PC-9 (cell line): ENCODE results near the gene MAPKAP1. TPM values are rescaled to one million over a fixed set of nuclear protein-coding genes. Genes with fewer than 3 reads are reported as not detected.

Source experiments
- BruUV-seq: library from RNA; stranded (reverse); fragments of 400-500 nt; replicated peaks from 2 replicates; lab custom pipeline; 2021; lab: Mats Ljungman, UMichigan
- CTCF ChIA-PET: fragments of 300-600 bp; sonication (Branson Sonifier 250); formaldehyde crosslinking; loops from one replicate; lab custom pipeline; 2022; ENCODE audit warnings: antibody characterized with exemption; lab: Charles Lee
- POLR2A ChIA-PET: fragments of 300-600 bp; sonication (Branson Sonifier 250); formaldehyde crosslinking; loops from one replicate; lab custom pipeline; 2022; ENCODE audit warnings: antibody characterized with exemption; ENCODE audit not compliant: unreplicated experiment; lab: Charles Lee
- DNase-seq, 2 experiments: peaks; one replicate each; pipeline versions ENCODE4 v3.0.0 to v3.0.0-alpha.2; 2015 to 2022; ENCODE audit warnings: mixed read lengths in 1 of 2
- H2AFZ ChIP-seq: fragments of 200-600 bp; sonication (generic); 2 replicates; pipeline ENCODE4 v1.8.1; 2017; ENCODE audit warnings: antibody characterized with exemption
- H3F3A ChIP-seq: fragments of 200-600 bp; sonication (generic); 2 replicates; pipeline ENCODE4 v1.8.1; 2017; ENCODE audit warnings: antibody characterized with exemption, mild to moderate bottlenecking, low read depth; ENCODE audit not compliant: insufficient read depth
- H3K27ac ChIP-seq: fragments of 200-600 bp; sonication (generic); 2 replicates; pipeline ENCODE4 v1.6.1; 2016; ENCODE audit warnings: mixed run types
- H3K27me3 ChIP-seq: fragments of 200-600 bp; sonication (generic); 2 replicates; pipeline ENCODE4 v1.6.1; 2016; ENCODE audit warnings: low read depth, mixed run types; ENCODE audit not compliant: insufficient read depth
- H3K36me3 ChIP-seq: fragments of 200-600 bp; sonication (generic); 2 replicates; pipeline ENCODE4 v1.6.1; 2016; ENCODE audit warnings: low read depth, mixed run types
- H3K4me1 ChIP-seq: fragments of 200-600 bp; sonication (generic); replicated peaks from 2 replicates; pipeline ENCODE4 v1.6.1; 2016; ENCODE audit warnings: mixed run types; ENCODE audit not compliant: insufficient read depth
- H3K4me2 ChIP-seq: fragments of 200-600 bp; sonication (generic); 2 replicates; pipeline ENCODE4 v1.6.1; 2017; ENCODE audit warnings: mixed run types
- H3K4me3 ChIP-seq: fragments of 200-600 bp; sonication (generic); 2 replicates; pipeline ENCODE4 v1.6.1; 2016; ENCODE audit warnings: mixed run types
- H3K79me2 ChIP-seq: fragments of 200-600 bp; sonication (generic); 2 replicates; pipeline ENCODE4 v1.6.1; 2017; ENCODE audit warnings: low read depth, mixed run types
- H3K9me2 ChIP-seq: fragments of 200-600 bp; sonication (generic); 2 replicates; pipeline ENCODE4 v1.8.1; 2017; ENCODE audit warnings: mild to moderate bottlenecking; ENCODE audit not compliant: insufficient read depth
- H3K9me3 ChIP-seq: fragments of 200-600 bp; sonication (generic); 2 replicates; pipeline ENCODE4 v1.8.1; 2016; ENCODE audit warnings: low read depth; ENCODE audit not compliant: insufficient read depth
- H4K20me1 ChIP-seq: fragments of 200-600 bp; sonication (generic); 2 replicates; pipeline ENCODE4 v1.8.1; 2017; ENCODE audit not compliant: insufficient read depth
- EZH2 ChIP-seq: fragments of 200-600 bp; sonication (generic); IDR thresholded peaks from 2 replicates; pipeline ENCODE4 v1.8.0; 2017; ENCODE audit warnings: antibody characterized with exemption, low read depth
- intact Hi-C: fragments of 100-400 bp; cut with micrococcal nuclease; formaldehyde crosslinking; loops from one replicate; pipeline ENCODE4 v1.10.0; 2022; ENCODE audit not compliant: unreplicated experiment
- total RNA-seq: library from RNA; stranded (reverse); gene quantifications from 2 replicates; pipeline ENCODE4 v1.2.3, GENCODE V29; 2021
- TF ChIP-seq, protein P1 (sequence below): fragments of 200-600 bp; sonication (generic); conservative IDR thresholded peaks from 2 replicates; pipeline ENCODE4 v1.6.1; 2017; ENCODE audit warnings: mixed run types, antibody characterized with exemption, mild to moderate bottlenecking, moderate library complexity

MAPKAP1 gene
- total RNA-seq, 1 experiment from 2014 or later, result 115 TPM

DNA sequence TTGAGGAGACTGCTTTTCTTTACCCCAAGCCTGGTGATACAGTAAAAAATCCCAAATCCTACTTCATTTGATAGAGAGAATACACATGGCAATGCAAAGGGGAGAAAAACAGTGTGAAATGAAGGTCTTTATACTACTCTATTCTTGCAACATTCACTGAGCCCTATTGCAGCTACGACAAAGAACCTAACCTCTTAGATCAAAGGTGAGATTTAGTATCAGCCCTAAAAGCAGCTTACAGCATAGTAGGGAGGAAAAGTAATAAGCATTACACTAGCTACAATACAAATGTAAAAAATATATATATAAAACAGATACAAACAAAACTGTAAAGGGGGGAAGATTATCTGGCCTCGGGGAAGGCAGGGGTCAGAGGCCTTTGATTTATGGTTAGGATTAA, 147.1 kb downstream of the MAPKAP1 start:
- Histone ChIP-seq H3K36me3 (no peaks in the 10 kb centered on the region), H3K4me2 (no peak overlapping the region), H3K4me3 (no peak overlapping the region), H3K27me3 (no peaks in the 10 kb centered on the region), H3F3A (no peaks in the 10 kb centered on the region), H3K9me2 (no peaks in the 10 kb centered on the region), H3K9me3 (no peaks in the 10 kb centered on the region), H3K79me2 (no peaks in the 10 kb centered on the region), H3K27ac (no peak overlapping the region), H2AFZ (no peak overlapping the region), H4K20me1 (no peaks in the 10 kb centered on the region), H3K4me1 (no peaks in the 10 kb centered on the region)
- no peak for TF ChIP-seq EZH2
- TF ChIP-seq, protein P1, sequence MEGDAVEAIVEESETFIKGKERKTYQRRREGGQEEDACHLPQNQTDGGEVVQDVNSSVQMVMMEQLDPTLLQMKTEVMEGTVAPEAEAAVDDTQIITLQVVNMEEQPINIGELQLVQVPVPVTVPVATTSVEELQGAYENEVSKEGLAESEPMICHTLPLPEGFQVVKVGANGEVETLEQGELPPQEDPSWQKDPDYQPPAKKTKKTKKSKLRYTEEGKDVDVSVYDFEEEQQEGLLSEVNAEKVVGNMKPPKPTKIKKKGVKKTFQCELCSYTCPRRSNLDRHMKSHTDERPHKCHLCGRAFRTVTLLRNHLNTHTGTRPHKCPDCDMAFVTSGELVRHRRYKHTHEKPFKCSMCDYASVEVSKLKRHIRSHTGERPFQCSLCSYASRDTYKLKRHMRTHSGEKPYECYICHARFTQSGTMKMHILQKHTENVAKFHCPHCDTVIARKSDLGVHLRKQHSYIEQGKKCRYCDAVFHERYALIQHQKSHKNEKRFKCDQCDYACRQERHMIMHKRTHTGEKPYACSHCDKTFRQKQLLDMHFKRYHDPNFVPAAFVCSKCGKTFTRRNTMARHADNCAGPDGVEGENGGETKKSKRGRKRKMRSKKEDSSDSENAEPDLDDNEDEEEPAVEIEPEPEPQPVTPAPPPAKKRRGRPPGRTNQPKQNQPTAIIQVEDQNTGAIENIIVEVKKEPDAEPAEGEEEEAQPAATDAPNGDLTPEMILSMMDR, result no peak
- intact Hi-C loops, result loop anchor here (2.0 to 5.0 kb wide), 4 partner anchors 187 to 931 kb away; partner anchors contain the start of gene PBX3
- DNase-seq, result no peak
- POLR2A ChIA-PET, result no interaction called here
- BruUV-seq, result no TSS peak
- CTCF ChIA-PET, result no interaction called here

DNA sequence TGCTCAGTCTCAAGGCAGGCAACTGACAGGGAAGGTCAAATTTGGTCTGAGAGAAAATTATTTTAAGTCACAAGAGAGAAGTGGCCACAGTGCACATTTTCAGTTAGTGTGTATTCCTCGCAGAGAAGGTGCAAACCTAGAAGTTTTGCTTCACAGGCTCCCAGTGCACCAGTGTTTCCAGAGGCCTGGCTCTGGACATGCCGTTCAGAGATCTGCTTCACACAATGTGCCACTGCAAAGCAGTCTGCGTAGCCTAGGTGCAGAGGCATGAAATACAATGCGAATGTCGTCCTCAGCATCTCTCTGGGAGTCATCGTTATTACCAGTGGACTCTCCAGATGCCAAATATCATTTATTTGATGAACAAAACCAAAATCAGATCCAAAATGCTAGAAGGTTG, 147.8 kb downstream of the MAPKAP1 start:
- Histone ChIP-seq H3K79me2 (no peaks in the 10 kb centered on the region), H4K20me1 (no peaks in the 10 kb centered on the region), H3K9me2 (no peaks in the 10 kb centered on the region), H3K9me3 (no peaks in the 10 kb centered on the region), H3K27me3 (no peaks in the 10 kb centered on the region), H3K27ac (no peak overlapping the region), H3K4me1 (no peaks in the 10 kb centered on the region), H3K4me2 (no peak overlapping the region), H3F3A (no peaks in the 10 kb centered on the region), H2AFZ (no peak overlapping the region), H3K36me3 (no peaks in the 10 kb centered on the region), H3K4me3 (no peak overlapping the region)
- BruUV-seq, result no TSS peak
- TF ChIP-seq, protein P1, result no peak
- no peak for TF ChIP-seq EZH2
- CTCF ChIA-PET, result interaction anchor here (0.6 to 0.8 kb wide), 5 partner anchors 9 to 263 kb away, joined by 3 to 4 read pairs (median 3); no protein-coding TSS in a partner anchor
- intact Hi-C loops, result loop anchor here (2.0 to 5.0 kb wide), 4 partner anchors 188 to 932 kb away; partner anchors contain the start of gene PBX3
- DNase-seq, result no peak
- POLR2A ChIA-PET, result no interaction called here

- Histone ChIP-seq H3K4me2 (no peak overlapping the region), H4K20me1 (no peaks in the 10 kb centered on the region), H2AFZ (no peak overlapping the region), H3K36me3 (no peaks in the 10 kb centered on the region), H3K4me1 (no peaks in the 10 kb centered on the region), H3K9me3 (no peaks in the 10 kb centered on the region), H3K79me2 (no peaks in the 10 kb centered on the region), H3F3A (no peaks in the 10 kb centered on the region), H3K4me3 (no peak overlapping the region), H3K27me3 (no peaks in the 10 kb centered on the region), H3K27ac (no peak overlapping the region), H3K9me2 (no peaks in the 10 kb centered on the region)
- intact Hi-C loops, result loop anchor here (2.0 to 5.0 kb wide), 4 partner anchors 188 to 932 kb away; partner anchors contain the start of gene PBX3
- POLR2A ChIA-PET, result no interaction called here
- TF ChIP-seq, protein P1, result peak; percentile 84
- no peak for TF ChIP-seq EZH2
- CTCF ChIA-PET, result interaction anchor here (0.6 to 0.8 kb wide), 6 partner anchors 8 to 847 kb away, joined by 3 to 4 read pairs (median 3); no protein-coding TSS in a partner anchor
- no TSS peak for BruUV-seq
- DNase-seq, result peak; percentile 56 to 57
These were observed 148.4 kb downstream of the MAPKAP1 start for GRCh38 chr9:125558453-125559092.
